HG02938 (cell line): ENCODE measurements around the gene PDZK1IP1.
"Not testable (repeated sequence)": the region's sequence is repeated elsewhere in the genome, so short reads cannot be mapped to it uniquely, and the experiment has no call there.

Source experiments
- ATAC-seq: cut with Tn5 transposase; IDR thresholded peaks from one replicate; pipeline ENCODE4 v1.9.1; 2021; ENCODE audit warnings: mild to moderate bottlenecking, moderate library complexity; ENCODE audit not compliant: unreplicated experiment

PDZK1IP1 gene

DNA sequence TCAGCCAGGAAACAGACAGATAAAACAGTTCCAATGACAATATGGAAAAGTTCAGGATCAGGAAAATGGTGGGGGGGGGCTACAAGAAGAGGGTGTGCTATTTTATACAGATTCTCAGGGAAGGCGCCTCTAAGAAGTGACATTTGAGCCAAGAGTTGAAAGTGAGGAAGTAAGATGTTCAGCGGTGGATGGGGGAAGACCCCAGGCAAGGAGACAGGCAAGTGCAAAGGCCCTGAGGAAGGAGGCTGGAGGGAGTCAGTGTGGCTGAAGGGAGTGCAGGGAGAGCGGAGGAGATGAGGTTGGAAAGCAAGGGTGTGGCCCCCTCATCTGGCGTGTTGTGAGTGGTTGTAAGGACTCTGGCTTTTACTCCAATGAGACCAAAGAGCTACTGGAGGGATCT, 8.4 kb upstream of the PDZK1IP1 start:
- ATAC-seq = no peak

DNA sequence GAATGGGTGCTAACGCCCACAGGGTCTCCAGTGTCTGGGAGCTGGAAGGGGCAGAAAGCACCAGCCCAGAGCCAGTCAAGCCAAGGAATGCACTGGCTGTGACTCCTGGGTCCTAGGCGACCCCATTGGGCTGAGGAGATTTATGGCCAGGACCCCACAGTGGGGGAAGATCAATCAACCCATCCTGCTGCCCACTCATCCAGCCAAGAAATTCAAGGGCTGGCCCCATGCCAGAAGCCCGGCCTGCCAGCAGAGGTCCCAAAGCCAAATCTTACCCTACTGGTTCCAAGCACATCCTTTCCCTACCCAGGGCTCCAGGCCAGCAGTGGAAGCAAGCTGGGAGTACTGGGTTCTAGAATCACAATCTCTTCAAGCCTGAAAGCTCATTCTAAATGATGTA, 6.8 kb upstream of the PDZK1IP1 start:
- ATAC-seq = no peak

DNA sequence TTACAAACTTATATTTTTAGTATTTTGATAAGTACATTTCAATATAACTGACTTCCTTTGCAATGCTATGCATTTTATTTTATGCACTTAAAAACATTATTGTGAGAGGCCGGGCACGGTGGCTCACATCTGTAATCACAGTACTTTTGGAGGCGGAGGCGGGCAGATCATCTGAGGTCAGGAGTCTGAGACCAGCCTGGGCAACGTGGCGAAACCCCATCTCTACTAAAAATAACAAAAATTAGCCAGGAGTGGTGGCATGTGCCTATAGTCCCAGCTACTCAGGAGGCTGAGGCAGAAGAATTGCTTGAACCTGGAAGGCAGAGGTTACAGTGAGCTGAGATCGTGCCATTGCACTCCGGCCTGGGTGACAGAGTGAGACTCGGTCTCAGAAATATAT, 6.1 kb upstream of the PDZK1IP1 start:
- ATAC-seq = not testable (repeated sequence)

DNA sequence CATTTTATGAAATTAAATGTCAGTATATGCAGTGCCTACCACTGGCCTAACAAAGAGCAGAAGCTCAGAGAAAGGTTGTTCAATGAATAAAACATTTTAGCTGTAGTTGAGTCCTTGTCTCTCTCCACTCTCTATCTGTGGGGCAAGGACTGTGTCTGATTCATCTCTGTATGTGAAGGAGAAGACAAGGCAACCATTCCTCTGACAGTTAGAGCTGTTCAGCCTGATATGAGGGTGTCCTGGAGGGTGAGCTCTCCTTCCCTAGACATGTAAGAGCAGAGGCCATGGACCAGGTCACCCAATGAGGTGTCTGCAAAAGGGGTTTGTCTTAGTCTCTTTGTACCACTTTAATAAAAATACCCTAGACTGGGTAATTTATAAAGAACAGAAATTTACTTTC, 4.5 kb upstream of the PDZK1IP1 start:
- no peak for ATAC-seq

DNA sequence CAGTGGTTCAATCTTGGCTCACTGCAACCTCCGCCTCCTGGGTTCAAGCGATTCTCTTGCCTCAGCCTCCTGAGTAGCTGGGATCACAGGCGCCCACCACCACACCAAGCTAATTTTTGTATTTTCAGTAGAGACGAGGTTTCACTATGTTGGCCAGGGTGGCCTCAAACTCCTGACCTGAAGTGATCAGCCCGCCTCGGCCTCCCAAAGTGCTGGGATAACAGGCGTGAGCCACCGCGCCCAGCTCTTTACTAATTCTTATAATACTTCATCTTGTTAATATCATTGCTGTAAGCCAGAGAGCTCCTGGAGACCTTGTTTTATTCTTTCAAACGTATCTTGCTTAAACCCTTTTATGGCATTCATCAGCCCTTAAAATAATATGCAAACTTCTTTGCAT, 3.7 kb upstream of the PDZK1IP1 start:
- ATAC-seq = not testable (repeated sequence)

DNA sequence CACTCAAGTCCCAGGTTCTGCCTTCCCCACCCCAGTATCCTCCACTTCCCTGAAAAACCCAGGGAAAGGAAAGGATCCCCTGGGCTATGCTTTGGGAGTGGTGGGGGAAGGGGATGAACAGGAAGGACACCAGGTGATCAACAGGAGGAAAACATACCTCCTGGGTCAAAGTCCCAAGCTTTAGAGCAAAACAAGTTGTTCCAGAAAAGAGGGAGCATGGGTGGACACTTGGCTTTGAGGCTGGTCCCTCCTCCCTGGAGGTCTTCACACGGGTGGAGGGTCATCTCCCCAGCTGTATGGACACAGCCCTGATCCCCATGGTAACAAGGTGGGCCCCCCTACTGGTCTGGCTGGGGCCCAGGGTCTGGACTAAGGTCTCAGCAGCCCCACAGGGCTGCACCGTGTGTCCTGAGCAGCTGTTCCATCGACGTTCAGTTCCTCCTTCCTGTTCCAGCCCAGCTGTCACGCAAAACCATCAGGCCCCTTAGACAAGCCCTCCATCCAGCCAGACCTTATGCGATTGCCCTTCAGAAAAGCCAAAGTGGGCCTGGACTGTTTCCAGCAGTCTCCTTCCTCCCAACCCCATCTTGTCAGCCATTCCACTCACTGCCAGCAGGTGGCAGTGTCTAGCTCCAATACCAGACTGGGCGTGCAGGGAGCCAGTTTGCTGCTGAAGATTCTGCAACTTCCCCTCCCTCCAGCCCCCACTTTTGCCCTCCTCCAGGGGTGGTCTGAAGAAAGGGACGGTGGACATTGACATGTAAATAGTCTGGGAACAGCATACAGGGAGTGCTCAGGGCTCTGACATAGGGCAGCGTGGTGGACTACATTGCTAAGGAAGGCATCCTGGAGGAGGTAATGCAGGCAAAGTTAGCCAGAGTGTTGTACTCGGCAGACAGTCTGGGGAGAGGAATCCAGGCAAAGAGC, 2.9 kb upstream of the PDZK1IP1 start:
- peak; percentile 72 for ATAC-seq

DNA sequence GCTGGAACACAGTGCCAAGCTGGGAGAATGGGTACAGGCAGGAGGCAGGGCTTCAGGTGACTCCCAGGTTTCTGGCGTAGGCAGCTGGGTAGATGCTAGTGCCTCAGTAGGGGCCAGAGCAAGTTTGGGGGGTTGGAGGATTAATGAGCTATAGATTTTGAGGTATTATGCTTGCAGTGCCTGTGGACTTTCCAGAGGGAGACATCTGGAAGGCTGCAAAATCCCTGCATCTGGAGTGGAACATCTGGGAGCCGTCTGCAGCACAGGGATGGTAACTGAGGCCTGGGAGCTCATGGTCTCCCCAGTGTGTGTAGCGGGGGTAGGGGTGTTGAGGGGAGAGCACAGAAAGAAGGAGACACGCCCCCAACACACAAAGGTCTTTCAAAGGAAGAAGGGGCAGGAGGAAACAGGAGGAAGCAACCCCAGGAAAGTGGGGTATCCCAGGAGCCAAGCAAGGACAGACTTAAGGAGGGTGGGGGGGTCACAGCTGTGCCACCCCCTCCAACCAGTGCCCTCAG, 2.2 kb upstream of the PDZK1IP1 start:
- ATAC-seq = no peak

DNA sequence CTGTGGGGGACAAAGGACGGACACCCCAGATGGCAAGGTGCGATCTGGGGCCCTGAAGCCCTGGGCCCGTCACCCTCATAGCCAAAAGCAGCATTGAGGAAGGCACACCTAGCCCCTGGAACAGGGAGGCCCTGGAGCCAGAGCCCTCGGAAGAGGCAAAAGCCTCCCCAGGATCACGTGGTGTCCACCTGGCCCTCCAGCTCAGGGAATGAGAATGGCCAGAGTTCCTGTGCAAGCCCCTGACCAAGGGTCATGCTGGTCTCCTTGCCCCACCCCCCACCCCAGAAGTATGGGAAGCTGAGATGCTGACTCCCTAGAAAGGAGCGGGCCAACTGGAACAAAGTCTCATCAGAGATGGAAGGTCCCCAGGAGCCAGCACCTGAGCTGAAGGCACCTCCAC, 1.0 kb upstream of the PDZK1IP1 start:
- no peak for ATAC-seq

DNA sequence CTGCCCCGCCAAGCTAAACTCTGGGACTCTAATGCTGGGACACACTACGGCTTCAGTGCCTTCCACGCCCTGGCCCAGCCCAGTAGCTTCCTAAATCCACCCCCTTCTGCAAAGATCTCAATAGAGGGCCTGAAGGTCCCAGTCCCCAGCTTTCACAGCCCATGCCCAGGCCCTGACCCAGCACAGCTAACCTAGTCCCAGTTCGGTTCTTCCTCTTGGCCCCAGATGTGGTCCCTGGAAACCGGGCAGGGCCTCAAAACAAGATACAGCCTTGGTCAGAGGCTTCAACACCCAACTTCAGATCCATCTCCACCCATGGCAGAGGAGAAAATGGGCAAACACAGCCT, 646 bp upstream of the PDZK1IP1 start:
- ATAC-seq = no peak

DNA sequence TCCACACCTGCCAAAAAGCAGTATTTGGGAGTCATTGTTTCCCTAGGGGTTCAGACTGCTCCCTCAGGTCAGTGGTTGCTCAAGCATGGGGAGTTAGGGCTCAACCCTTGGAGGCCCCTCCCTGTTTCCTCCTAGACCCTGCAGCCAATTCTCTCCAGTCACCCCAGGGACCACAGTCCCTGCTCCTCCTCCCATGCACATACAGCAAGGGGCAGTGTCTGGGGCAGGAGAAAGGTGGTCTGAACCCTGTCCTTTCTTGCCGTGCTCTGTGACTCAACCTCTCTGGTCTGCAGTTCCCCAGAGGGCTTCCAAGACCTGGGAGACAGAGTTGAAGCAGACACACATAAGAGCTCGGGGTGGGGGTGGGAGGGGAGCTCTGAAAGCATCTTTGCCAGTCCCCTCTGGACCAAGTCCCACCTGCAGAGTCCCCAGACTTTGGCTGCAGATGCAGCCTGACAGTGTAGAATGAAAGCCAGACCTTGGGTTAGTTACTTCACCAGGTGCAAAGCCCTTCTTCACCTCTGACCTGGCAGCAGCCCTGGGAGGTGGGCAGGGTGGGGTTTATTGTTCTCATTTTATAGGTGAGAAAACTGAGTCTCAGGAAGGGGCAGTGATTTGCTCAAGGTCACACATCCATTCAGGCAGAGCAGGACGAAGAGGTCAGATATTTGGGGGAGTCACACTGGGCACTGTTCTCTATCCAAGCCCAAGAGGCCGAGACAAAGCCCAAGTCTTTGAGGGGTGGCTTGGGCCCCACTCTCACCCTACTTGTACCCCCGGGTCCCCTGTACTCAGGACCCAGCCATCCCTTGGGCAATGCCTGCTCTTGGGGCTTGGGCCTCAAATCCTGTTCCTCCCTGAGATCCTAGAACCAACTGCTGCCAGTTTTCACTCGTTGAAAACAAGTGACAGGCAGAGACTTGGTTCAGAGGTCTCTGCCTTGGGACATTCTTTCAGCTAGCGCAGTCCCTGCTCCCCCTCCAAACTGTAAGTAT, 748 bp downstream of the PDZK1IP1 start:
- ATAC-seq = no peak

DNA sequence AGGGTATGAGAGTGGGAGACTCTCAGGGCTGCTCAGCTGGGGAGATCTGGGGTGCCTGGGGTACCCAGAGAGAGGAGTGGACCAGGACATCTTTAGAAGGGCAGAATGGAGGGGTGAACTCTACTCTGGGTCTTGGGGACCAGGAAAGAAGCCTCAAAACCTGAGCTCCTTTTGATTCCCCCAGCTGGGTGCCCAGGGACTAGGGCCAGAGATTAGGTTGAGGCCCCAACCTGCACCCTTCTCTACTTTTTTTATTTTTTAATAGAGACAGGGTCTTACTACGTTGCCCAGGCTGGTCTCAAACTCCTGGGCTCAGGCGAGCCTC, 1.9 kb downstream of the PDZK1IP1 start:
- ATAC-seq = no peak

DNA sequence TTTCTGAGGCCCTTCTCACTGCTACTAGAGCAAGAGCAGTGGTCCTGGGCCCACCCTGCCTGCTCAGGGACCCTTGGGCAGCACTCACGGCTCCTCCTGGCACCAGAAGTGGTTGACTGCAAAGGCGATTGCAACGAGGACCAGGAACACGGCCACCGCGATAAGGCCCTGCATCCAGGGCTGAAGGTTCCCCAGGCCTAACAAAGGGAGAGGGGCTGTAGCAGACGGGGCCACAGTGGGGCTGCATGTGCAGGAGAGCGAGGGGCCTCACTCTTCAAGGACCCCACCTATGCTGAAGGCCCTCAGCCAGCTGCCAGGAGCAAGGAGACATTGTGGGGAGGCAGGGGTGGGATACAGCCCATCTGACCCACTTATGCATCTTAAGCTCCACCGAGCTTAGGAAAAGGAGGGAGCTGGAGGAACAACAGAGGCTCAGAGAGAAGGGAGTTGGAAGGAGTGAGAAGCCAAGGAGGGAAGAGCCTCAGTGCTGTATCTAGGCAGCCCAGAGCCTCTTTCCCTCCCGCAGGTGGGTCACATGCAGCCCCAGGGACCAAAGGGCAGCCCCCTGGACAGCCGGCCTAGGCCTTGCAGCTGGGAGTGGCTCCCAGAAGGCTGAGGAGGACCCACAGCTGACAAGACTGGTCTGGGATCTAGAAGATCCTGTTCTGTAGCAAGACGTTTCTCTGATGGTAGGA, 2.5 kb downstream of the PDZK1IP1 start:
- no peak for ATAC-seq

DNA sequence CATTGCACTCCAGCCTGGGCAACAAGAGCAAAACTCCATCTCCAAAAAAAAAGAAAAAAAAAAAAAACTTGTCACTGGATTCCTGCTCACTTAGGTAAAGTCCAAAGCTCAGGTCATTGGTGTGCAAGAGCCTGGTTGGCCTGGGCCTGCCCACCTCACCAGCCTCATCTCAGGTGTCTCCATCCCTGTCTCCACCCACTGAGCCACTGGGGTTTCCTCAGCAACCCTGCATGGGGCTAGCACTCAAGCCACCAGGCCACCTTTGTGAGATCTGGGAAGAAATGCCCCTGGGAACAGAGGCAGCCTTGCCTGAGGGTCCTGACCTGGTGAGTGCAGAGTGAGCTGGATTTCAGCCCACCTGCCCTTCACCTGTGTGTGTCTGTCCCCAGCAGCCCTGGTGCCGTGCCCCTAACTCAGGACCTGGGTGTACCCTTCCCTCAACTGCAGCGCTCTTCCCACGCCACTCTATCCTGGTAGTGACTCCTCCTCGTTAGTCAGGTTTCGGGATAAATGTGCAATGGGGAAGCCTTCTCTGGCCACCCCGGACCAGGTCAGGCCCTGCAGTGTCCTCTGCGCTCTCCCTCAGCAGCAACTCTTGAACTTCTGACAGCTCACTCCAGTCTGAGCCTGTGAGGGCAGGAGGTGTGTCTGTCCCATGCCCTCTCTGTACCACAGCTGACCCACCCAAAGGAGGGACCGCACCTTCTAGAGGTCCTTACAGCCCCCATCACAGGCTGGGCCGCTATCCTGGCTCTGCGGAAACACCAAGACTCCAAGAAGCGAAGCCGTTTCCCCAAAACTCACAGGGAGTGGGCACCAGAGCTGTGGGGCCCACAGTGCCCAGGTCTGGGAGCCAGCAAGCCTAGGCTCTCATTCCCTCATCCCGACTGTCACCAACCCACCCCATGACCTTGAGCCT, 3.3 kb downstream of the PDZK1IP1 start:
- ATAC-seq = no peak

DNA sequence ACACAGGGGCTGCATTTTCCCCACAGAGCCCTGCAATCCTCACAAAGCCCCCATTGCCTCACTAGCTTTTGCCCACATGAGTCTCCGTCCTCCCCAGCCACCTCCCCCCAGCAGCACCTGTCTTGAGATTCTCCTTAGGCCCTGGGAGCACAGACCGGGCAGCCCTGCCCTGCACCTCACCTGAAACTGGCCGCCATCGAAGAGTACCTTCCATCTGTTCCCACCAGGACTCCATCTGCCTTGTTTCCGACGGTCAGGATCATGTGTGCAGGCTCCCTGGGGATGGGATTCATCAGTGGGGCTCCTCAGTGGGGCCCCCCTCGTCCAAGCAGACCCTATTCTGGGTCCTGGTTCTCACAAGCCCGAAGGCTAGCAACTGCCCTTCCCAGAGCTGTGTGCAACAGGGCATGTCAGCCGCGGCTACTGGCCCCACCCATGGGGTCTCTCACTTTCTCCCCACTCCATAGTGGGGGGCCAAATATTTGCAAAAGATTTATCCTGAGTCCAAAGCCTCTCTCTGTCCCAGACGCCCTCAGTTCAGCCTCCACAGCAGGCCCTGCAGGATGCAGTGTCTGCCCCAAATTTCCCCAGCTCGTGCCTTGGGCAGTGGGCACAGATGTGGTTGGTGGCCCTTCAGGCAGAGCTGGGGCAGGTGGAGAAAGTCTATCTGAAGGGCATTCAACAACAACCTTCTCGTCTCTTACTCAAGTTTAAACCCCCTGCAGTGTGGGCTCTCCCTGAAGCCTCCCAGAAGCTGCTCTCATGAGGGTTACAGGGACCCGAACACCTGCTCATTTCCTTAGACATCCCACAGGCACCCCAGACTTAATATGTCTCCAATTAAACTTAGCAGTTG, 4.8 kb downstream of the PDZK1IP1 start:
- no peak for ATAC-seq

DNA sequence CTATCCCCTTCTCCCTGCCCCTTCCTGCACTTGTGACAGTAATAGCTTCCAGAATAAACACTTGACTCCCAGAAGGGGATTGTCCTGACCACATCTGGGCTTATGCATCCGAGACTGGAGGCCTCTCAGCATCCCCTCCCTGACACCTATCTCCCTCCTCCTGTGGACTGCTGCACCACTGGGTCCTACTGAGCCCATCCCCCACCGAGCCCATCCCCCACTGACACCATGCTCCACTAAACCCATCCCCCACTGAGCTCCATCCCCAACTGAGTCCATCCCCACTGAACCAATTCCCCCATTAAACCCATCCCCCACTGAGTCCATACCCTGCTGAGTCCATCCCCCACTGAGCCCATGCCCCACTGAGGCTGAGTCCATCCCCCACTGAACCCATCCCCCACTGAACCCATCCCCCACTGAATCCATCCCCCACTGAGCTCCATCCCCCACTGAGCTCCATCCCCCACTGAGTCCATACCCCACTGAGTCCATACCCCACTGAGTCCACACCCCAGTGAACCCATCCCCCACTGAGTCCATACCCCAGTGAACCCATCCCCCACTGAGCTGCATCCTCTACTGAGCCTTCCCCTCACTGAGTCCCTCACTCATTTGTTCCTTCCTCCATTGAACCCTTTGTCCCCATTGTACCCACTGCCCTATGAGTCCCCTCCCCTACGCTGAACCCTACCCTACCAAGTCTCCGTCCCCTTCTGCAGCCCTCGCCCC, 5.6 kb downstream of the PDZK1IP1 start:
- no peak for ATAC-seq

DNA sequence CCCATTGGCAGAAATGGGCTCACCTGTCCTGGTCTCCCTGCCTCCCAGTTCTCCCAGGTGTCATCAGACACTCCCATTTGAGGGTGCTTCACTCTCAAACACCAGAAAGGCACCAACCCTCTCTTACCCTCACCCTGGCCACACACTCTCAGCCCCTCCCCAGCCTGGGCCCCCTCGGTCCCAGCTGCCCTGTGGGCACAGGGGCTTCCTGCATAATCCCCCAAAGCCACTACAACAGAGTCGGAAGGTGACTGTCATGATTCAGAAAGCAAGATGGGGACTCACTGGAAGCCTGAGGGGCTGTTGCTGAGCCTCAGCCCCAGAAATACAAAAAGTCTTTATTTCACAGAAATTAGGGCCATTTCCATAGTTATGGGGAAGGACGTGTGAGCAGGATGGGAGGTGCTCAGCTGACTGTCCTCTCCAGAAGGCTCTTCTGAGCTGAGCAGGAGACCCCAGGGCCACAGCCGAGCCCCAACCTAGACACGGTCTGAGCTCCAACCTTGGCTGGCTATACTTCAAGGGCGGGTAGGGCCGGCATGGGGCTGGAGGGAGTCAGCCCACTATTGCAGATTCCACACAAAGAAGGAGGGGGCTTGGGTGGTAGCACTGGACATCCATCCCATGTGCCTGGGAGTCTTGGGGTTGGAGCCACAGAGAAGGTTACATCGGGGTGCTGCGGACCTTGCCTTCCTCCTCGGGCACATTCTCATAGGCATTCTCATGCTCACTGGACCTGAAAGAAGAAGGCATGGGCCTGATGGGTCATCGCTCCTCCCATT, 6.3 kb downstream of the PDZK1IP1 start:
- no peak for ATAC-seq

DNA sequence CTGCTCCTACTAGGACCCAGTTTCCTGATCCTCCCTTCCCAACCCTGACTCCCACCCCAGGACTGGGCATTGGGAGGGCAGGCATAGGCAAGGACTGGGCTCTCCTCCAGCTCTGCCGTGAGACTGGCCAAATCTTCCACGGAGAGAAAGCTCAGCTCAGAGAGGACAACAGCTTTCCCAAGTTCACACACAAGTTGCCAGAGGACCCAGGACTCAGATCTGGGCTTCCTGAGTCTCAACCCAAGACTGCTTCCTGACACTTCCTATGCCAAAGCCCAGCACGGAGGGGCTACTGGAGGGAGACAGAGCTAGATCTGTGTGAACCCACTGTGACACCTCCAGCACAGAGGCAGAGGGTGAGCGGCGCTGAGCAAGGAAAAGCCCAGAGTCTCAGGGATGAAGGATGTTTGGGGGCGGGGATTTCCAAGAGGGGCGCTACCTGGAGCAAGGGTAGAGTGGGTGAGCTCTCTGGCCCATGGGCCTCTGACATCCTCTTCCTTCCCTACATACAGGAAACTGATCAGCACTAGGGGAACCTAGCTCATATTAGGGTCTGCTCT, 7.1 kb downstream of the PDZK1IP1 start:
- ATAC-seq = no peak
